GM12878 (cell line): ENCODE results near the gene TSBP1. TPM values are rescaled to one million over a fixed set of nuclear protein-coding genes. Genes with fewer than 3 reads are reported as not detected.

Source experiments
- ATAC-seq: fragments of 200-7000 bp; cut with Tn5 transposase; 3 replicates; pipeline ENCODE4 v1.9.1; 2020; ENCODE audit warnings: mild to moderate bottlenecking, moderate library complexity
- BruUV-seq: library from RNA; stranded (reverse); fragments of 400-500 nt; replicated peaks from 2 replicates; lab custom pipeline; 2021; lab: Mats Ljungman, UMichigan
- CTCF ChIA-PET: fragments of 300-600 bp; sonication (Branson Sonifier 250); formaldehyde crosslinking; extraction: SDS; loops from one replicate; lab custom pipeline; 2021; ENCODE audit warnings: inconsistent platforms; lab: Yijun Ruan, JAX
- POLR2A ChIA-PET: fragments of 350-600 bp; formaldehyde crosslinking; extraction: SDS; loops from one replicate; lab custom pipeline; 2021; ENCODE audit warnings: inconsistent platforms; lab: Charles Lee
- RAD21 ChIA-PET: fragments of 300-600 bp; sonication (Branson Sonifier 250); formaldehyde crosslinking; loops from one replicate; lab custom pipeline; 2023; ENCODE audit warnings: antibody characterized with exemption; ENCODE audit not compliant: unreplicated experiment; lab: Charles Lee
- SMC1A ChIA-PET: fragments of 300-600 bp; sonication (Branson Sonifier 250); formaldehyde crosslinking; loops from one replicate; lab custom pipeline; 2023; ENCODE audit not compliant: unreplicated experiment, uncharacterized antibody; lab: Charles Lee
- DNase-seq: peaks from one replicate; pipeline ENCODE4 v3.0.0-alpha.2; 2011; ENCODE audit warnings: low read depth, low spot score
- FAIRE-seq: peaks from 3 replicates; lab custom pipeline; 2011; peaks lifted over from hg19 to GRCh38; lab: Jason Lieb, UNC
- H2AFZ ChIP-seq: 2 replicates; pipeline ENCODE4 v1.6.0; 2011; ENCODE audit warnings: low read depth, low read length, control low read depth; ENCODE audit not compliant: control insufficient read depth
- H3K27ac ChIP-seq: 2 replicates; pipeline ENCODE4 v1.5.1; 2011; ENCODE audit warnings: control low read depth; ENCODE audit not compliant: control insufficient read depth, insufficient read depth
- H3K27me3 ChIP-seq, 2 experiments: replicated peaks in 1 of 2; 2 replicates each; pipeline versions ENCODE4 v1.6.0 to v1.6.1; 2011; ENCODE audit warnings: low read length in 1 of 2; ENCODE audit not compliant: control insufficient read depth in 2 of 2, insufficient read depth in 2 of 2
- H3K36me3 ChIP-seq, 2 experiments: 2 replicates each; pipeline ENCODE4 v1.5.1; 2011; ENCODE audit warnings: low read length in 1 of 2; ENCODE audit not compliant: control insufficient read depth in 2 of 2, insufficient read depth in 2 of 2
- H3K4me1 ChIP-seq: 2 replicates; pipeline ENCODE4 v1.6.1; 2011; ENCODE audit warnings: mild to moderate bottlenecking, low read length, moderate library complexity, mixed read lengths; ENCODE audit not compliant: control insufficient read depth, insufficient read depth
- H3K4me2 ChIP-seq: 2 replicates; pipeline ENCODE4 v1.6.0; 2011; ENCODE audit warnings: control low read depth; ENCODE audit not compliant: control insufficient read depth, insufficient read depth
- H3K4me3 ChIP-seq: fragments of 200-600 bp; sonication (generic); 2 replicates; pipeline ENCODE4 v1.5.1; 2016
- H3K79me2 ChIP-seq: 2 replicates; pipeline ENCODE4 v1.6.0; 2011; ENCODE audit warnings: low read length; ENCODE audit not compliant: control insufficient read depth, insufficient read depth
- H3K9ac ChIP-seq: 2 replicates; pipeline ENCODE4 v1.8.0; 2011; ENCODE audit warnings: low read length, control low read depth, mixed read lengths; ENCODE audit not compliant: control insufficient read depth, insufficient read depth
- H3K9me3 ChIP-seq: replicated peaks from 3 replicates; pipeline ENCODE4 v1.5.1; 2011; ENCODE audit warnings: mild to moderate bottlenecking, low read length; ENCODE audit not compliant: control insufficient read depth, insufficient read depth
- H4K20me1 ChIP-seq: 2 replicates; pipeline ENCODE4 v1.6.0; 2011; ENCODE audit not compliant: control insufficient read depth, insufficient read depth
- BHLHE40 ChIP-seq, 2 experiments: fragments of 450-650 bp in 1 of 2; IDR thresholded peaks; 2 replicates each; pipeline ENCODE4 v1.6.1; 2011 to 2017; ENCODE audit warnings: low read depth in 2 of 2, borderline replicate concordance in 1 of 2, improper control_type of control experiment in 1 of 2, low read length in 1 of 2, mild to moderate bottlenecking in 1 of 2
- CREB1 ChIP-seq: IDR thresholded peaks from 2 replicates; pipeline ENCODE4 v1.6.1; 2012; ENCODE audit warnings: low read depth, mild to moderate bottlenecking, inconsistent platforms
- DPF2 ChIP-seq: fragments of 450-650 bp; IDR thresholded peaks from 2 replicates; pipeline ENCODE4 v1.6.1; 2017; ENCODE audit warnings: mild to moderate bottlenecking
- EGR1 ChIP-seq, 2 experiments: IDR thresholded peaks; 1 replicate in 1 of 2; 2 replicates in 1 of 2; pipeline ENCODE4 v1.6.1; 2011 to 2012; ENCODE audit warnings: low read depth in 2 of 2, low read length in 2 of 2, borderline replicate concordance in 1 of 2, mild to moderate bottlenecking in 1 of 2, moderate library complexity in 1 of 2
- HDAC2 ChIP-seq: fragments of 200-600 bp; sonication (generic); IDR thresholded peaks from 2 replicates; pipeline ENCODE4 v1.6.1; 2017
- HDGF ChIP-seq: fragments of 450-650 bp; IDR thresholded peaks from 2 replicates; pipeline ENCODE4 v1.6.1; 2016; ENCODE audit warnings: antibody characterized with exemption
- IKZF2 ChIP-seq, 2 experiments: fragments of 450-650 bp; IDR thresholded peaks; 2 replicates each; pipeline ENCODE4 v1.6.1; 2017; ENCODE audit warnings: mild to moderate bottlenecking in 2 of 2, moderate library complexity in 2 of 2
- POLR2A ChIP-seq: IDR thresholded peaks from 2 replicates; pipeline ENCODE4 v1.6.1; 2011; ENCODE audit warnings: low read depth, mild to moderate bottlenecking, low read length
- POU2F2 ChIP-seq: IDR thresholded peaks from 3 replicates; pipeline ENCODE4 v1.6.1; 2011; ENCODE audit warnings: low read depth, mild to moderate bottlenecking, low read length, borderline replicate concordance
- RB1 ChIP-seq: fragments of 450-650 bp; formaldehyde crosslinking; IDR thresholded peaks from 2 replicates; pipeline ENCODE4 v1.6.1; 2017; ENCODE audit warnings: mild to moderate bottlenecking, borderline replicate concordance
- TCF7 ChIP-seq: IDR thresholded peaks from 2 replicates; pipeline ENCODE4 v1.6.1; 2014; ENCODE audit warnings: antibody characterized with exemption, borderline replicate concordance
- WGBS: methylation state at CpG from one replicate; pipeline ENCODE4 v1.1.6; 2016; ENCODE audit warnings: low lambda C conversion rate; ENCODE audit not compliant: insufficient replicate concordance, insufficient coverage; ENCODE audit errors: missing lambda C conversion rate; 5-methylcytosine and 5-hydroxymethylcytosine counted together
- in situ Hi-C: fragments of 300-500 bp; cut with MboI; formaldehyde crosslinking; loops from 9 replicates; pipeline ENCODE4 v1.14.3; 2018; ENCODE audit warnings: mixed read lengths
- intact Hi-C: fragments of 100-400 bp; cut with micrococcal nuclease; formaldehyde crosslinking; loops from one replicate; pipeline ENCODE4 v1.14.2; 2022; ENCODE audit not compliant: unreplicated experiment
- polyA plus RNA-seq, 11 experiments: library from polyadenylated mRNA; depleted of rRNA in 4 of 11; unstranded in 6 of 11; stranded (reverse) in 5 of 11; fragments of >200 nt; fragmentation: Nextera tagmentation in 4 of 11; fragmentation: Illumina TruSeq in 1 of 11; extraction: Ambion mirVana in 4 of 11; extraction: Trizol in 1 of 11; gene quantifications; 1 replicate in 1 of 11; 2 replicates in 10 of 11; pipeline versions ENCODE4 v1.2.1 to v1.2.3, GENCODE V29; 2011 to 2016; ENCODE audit warnings: inconsistent platforms in 2 of 11, missing spikeins in 2 of 11, low read depth in 1 of 11
- total RNA-seq, 4 experiments: library from RNA; depleted of rRNA in 3 of 4; stranded (reverse); fragments of >200 nt in 3 of 4; fragmentation: Illumina TruSeq in 1 of 4; extraction: Trizol in 1 of 4; gene quantifications; 2 replicates each; pipeline versions ENCODE4 v1.2.1 to v1.2.3, GENCODE V29; 2013 to 2021
- TF ChIP-seq, protein P1 (sequence below): IDR thresholded peaks from 2 replicates; pipeline ENCODE4 v1.6.1; 2012; ENCODE audit warnings: mild to moderate bottlenecking, low read depth, low read length
- TF ChIP-seq, protein P2 (sequence below): fragments of 450-650 bp; formaldehyde crosslinking; IDR thresholded peaks from 2 replicates; pipeline ENCODE4 v1.4.0; 2022; ENCODE audit warnings: mild to moderate bottlenecking, moderate library complexity
- TF ChIP-seq, protein P3 (sequence below): fragments of 450-650 bp; conservative IDR thresholded peaks from 2 replicates; pipeline ENCODE4 v1.6.1; 2017; ENCODE audit warnings: mild to moderate bottlenecking, moderate library complexity

Gene TSBP1
- total and polyA plus RNA-seq, 10 of the 15 experiments (the other 5 are each of a cell fraction or from before 2014, with no cell fraction given), result not detected

DNA sequence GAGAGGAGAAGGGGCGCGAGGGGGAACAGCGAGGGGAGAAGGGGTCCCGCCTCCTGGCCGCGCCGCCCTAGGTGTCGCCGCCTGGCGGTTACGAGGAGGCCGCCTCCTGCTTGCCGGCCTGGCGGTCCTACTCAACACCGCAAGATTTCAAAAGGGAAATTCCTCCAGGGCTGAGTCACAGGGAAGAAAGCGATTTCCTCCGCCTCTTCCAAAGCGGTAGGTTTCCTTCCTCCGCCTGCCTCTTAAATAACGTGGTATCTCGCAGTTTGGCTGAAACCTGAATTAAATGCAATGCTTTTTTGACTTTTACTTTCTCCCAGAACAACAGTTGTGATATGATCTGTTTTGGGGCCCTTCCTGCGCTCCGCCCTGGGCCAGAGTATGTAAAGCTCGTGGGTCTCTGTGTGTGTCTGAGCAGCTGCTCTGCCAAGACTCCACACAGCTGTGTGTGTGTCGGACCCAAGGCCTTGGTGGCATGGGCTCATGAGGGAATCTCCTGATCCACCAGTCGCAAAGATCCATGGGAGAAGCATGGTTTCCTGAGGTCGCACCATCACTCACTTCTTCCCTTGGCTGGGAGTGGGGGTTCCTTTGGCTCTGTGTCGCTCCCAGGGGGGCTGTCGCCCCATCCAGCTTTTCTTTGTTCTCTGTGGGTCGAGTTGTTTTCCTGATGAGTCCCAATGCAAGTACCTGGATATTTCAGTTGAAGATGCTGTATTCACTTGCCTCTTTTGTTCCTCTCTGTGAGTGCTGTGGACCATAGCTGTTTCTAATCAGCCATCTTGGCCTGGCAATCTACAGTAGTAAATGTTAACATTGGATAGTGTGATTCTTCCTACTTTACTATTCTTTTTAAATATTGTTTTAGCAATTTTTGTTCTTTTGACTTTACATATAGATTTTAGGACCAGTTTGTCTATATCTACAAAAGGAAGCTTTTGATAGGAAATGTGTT lies 116.2 kb downstream of the TSBP1 start:
- TSS peak; percentile 86 for BruUV-seq
- TF ChIP-seq, protein P1, sequence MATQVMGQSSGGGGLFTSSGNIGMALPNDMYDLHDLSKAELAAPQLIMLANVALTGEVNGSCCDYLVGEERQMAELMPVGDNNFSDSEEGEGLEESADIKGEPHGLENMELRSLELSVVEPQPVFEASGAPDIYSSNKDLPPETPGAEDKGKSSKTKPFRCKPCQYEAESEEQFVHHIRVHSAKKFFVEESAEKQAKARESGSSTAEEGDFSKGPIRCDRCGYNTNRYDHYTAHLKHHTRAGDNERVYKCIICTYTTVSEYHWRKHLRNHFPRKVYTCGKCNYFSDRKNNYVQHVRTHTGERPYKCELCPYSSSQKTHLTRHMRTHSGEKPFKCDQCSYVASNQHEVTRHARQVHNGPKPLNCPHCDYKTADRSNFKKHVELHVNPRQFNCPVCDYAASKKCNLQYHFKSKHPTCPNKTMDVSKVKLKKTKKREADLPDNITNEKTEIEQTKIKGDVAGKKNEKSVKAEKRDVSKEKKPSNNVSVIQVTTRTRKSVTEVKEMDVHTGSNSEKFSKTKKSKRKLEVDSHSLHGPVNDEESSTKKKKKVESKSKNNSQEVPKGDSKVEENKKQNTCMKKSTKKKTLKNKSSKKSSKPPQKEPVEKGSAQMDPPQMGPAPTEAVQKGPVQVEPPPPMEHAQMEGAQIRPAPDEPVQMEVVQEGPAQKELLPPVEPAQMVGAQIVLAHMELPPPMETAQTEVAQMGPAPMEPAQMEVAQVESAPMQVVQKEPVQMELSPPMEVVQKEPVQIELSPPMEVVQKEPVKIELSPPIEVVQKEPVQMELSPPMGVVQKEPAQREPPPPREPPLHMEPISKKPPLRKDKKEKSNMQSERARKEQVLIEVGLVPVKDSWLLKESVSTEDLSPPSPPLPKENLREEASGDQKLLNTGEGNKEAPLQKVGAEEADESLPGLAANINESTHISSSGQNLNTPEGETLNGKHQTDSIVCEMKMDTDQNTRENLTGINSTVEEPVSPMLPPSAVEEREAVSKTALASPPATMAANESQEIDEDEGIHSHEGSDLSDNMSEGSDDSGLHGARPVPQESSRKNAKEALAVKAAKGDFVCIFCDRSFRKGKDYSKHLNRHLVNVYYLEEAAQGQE, result no peak
- TF ChIP-seq BHLHE40 (IDR thresholded peaks at IDR 0.05; ENCODE audit: borderline replicate concordance in 1 of 2, low read depth in 2 of 2, low read length in 1 of 2) (no peak), DPF2 (no peak), HDGF (no peak), CREB1 (no peak), HDAC2 (no peak), IKZF2 (IDR thresholded peaks at IDR 0.05) (peak; percentile 58 to 78; a peak in 3 of 4 replicates), POU2F2 (peak; percentile 39; the same call in 1 of the 3 replicates), RB1 (no peak), POLR2A (no peak), EGR1 (IDR thresholded peaks at IDR 0.05; ENCODE audit: borderline replicate concordance in 1 of 2, low read depth in 2 of 2, low read length in 2 of 2) (no peak), TCF7 (no peak)
- TF ChIP-seq, protein P2, sequence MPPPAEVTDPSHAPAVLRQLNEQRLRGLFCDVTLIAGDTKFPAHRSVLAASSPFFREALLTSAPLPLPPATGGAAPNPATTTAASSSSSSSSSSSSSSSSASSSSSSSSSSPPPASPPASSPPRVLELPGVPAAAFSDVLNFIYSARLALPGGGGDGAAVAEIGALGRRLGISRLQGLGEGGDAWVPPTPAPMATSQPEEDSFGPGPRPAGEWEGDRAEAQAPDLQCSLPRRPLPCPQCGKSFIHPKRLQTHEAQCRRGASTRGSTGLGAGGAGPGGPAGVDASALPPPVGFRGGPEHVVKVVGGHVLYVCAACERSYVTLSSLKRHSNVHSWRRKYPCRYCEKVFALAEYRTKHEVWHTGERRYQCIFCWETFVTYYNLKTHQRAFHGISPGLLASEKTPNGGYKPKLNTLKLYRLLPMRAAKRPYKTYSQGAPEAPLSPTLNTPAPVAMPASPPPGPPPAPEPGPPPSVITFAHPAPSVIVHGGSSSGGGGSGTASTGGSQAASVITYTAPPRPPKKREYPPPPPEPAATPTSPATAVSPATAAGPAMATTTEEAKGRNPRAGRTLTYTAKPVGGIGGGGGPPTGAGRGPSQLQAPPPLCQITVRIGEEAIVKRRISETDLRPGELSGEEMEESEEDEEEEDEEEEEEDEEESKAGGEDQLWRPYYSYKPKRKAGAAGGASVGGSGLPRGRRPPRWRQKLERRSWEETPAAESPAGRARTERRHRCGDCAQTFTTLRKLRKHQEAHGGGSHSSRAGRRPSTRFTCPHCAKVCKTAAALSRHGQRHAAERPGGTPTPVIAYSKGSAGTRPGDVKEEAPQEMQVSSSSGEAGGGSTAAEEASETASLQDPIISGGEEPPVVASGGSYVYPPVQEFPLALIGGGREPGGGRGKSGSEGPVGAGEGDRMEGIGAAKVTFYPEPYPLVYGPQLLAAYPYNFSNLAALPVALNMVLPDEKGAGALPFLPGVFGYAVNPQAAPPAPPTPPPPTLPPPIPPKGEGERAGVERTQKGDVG (CRISPR knock-in tag), result no peak
- TF ChIP-seq, protein P3, sequence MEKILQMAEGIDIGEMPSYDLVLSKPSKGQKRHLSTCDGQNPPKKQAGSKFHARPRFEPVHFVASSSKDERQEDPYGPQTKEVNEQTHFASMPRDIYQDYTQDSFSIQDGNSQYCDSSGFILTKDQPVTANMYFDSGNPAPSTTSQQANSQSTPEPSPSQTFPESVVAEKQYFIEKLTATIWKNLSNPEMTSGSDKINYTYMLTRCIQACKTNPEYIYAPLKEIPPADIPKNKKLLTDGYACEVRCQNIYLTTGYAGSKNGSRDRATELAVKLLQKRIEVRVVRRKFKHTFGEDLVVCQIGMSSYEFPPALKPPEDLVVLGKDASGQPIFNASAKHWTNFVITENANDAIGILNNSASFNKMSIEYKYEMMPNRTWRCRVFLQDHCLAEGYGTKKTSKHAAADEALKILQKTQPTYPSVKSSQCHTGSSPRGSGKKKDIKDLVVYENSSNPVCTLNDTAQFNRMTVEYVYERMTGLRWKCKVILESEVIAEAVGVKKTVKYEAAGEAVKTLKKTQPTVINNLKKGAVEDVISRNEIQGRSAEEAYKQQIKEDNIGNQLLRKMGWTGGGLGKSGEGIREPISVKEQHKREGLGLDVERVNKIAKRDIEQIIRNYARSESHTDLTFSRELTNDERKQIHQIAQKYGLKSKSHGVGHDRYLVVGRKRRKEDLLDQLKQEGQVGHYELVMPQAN, result no peak

More for the DNA sequence above, 116.2 kb downstream of the TSBP1 start:
- Histone ChIP-seq H3K79me2 (no peaks in the 10 kb centered on the region), H2AFZ (peak overlapping the region; percentile 67), H3K9me3 (no peaks in the 10 kb centered on the region; the same call in 2 of the 3 replicates), H3K4me1 (peaks cover 10% of the 10 kb centered on the region), H3K27ac (no peak overlapping the region; the same call in 1 of the 2 replicates), H3K27me3 (no peaks in the 10 kb centered on the region), H3K4me2 (peak overlapping the region; percentile 86), H3K36me3 (no peaks in the 10 kb centered on the region), H4K20me1 (no peaks in the 10 kb centered on the region), H3K4me3 (no peak overlapping the region), H3K9ac (peak overlapping the region; percentile 28; the same call in 1 of the 2 replicates)
- ATAC-seq (peak; percentile 93), DNase-seq (no peak), FAIRE-seq (no peak)
- intact Hi-C loops, result no loop called here
- CTCF ChIA-PET, result interaction anchor here (0.6 to 4.4 kb wide), 10 partner anchors 10 to 698 kb away, joined by 3 to 25 read pairs (median 6); no protein-coding TSS in a partner anchor
- SMC1A ChIA-PET, result interaction anchor here (0.9 to 5.3 kb wide), 8 partner anchors 8 to 613 kb away, joined by 3 to 39 read pairs (median 3); partner anchors contain the start of gene EGFL8
- in situ Hi-C loops, result no loop called here
- WGBS, result 3% methylated on average over 30 of the region's 30 CpGs
- RAD21 ChIA-PET, result interaction anchor here (1.1 to 3.5 kb wide), 5 partner anchors 10 to 529 kb away, joined by 3 to 19 read pairs (median 5); no protein-coding TSS in a partner anchor
- POLR2A ChIA-PET, result interaction anchor here (3.3 kb wide), 1 partner anchor 13 kb away, joined by 19 read pairs; no protein-coding TSS in a partner anchor
